ENCODE results near the gene SOX5.

Gene SOX5

DNA sequence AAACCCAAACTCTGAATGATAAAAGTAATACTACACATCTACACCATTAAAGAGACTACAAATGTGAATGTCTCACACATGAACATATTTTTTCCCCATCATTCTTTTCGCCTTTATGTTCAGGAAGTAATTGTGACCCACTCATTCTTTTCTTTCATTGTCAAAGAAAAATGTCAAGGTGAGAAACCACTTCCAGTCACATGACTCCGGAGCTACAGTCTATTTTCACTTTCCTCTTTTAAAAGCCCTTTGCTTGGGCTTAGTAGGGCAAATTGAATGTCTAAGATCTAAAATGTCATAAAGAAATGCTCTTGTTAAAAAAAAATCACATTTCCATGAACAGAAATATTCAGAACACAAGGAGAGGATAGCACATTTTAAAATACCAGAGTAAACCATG is 461.3 kb downstream of the SOX5 start:
- Histone ChIP-seq H3K9me3 (ENCODE audit: severe bottlenecking) (no peaks in the 10 kb centered on the region), H3K27ac (ENCODE audit: poor library complexity, severe bottlenecking) (no peak overlapping the region), H3K4me1 (ENCODE audit: insufficient read depth, poor library complexity, severe bottlenecking) (no peaks in the 10 kb centered on the region), H3K27me3 (ENCODE audit: insufficient read depth, poor library complexity, severe bottlenecking) (no peaks in the 10 kb centered on the region), H3K4me3 (ENCODE audit: severe bottlenecking) (no peak overlapping the region), H3K36me3 (ENCODE audit: low read depth) (no peaks in the 10 kb centered on the region)
- ATAC-seq (ENCODE audit: low read depth) (no peak), DNase-seq (ENCODE audit: low spot score) (no peak)
- TF ChIP-seq, protein P1, sequence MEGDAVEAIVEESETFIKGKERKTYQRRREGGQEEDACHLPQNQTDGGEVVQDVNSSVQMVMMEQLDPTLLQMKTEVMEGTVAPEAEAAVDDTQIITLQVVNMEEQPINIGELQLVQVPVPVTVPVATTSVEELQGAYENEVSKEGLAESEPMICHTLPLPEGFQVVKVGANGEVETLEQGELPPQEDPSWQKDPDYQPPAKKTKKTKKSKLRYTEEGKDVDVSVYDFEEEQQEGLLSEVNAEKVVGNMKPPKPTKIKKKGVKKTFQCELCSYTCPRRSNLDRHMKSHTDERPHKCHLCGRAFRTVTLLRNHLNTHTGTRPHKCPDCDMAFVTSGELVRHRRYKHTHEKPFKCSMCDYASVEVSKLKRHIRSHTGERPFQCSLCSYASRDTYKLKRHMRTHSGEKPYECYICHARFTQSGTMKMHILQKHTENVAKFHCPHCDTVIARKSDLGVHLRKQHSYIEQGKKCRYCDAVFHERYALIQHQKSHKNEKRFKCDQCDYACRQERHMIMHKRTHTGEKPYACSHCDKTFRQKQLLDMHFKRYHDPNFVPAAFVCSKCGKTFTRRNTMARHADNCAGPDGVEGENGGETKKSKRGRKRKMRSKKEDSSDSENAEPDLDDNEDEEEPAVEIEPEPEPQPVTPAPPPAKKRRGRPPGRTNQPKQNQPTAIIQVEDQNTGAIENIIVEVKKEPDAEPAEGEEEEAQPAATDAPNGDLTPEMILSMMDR (IDR thresholded peaks at IDR 0.05; ENCODE audit: poor library complexity, severe bottlenecking), result no peak

DNA sequence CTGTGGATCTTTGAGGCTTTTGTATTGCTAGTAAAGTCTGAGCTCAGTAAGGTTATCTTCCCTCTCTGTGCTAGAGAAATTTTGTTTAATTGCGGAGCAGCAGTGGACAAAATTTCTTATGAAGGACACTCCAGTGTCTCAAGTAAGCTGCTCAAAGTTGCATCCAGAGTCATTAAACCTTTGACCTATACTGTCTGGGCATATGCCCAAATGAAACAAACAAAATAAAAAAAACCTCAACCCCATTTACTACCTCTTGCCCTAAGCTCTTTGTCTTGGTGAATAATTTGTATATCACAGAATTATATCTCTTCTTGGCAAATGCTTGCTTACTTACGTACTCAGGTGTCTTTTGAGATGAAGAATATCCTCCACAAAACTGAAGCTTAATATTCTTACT is 465.2 kb downstream of the SOX5 start:
- ATAC-seq (ENCODE audit: low read depth) (no peak), DNase-seq (ENCODE audit: low spot score) (no peak)
- Histone ChIP-seq H3K27ac (ENCODE audit: poor library complexity, severe bottlenecking) (no peak overlapping the region), H3K27me3 (ENCODE audit: insufficient read depth, poor library complexity, severe bottlenecking) (no peaks in the 10 kb centered on the region), H3K36me3 (ENCODE audit: low read depth) (no peaks in the 10 kb centered on the region), H3K9me3 (ENCODE audit: severe bottlenecking) (no peaks in the 10 kb centered on the region), H3K4me1 (ENCODE audit: insufficient read depth, poor library complexity, severe bottlenecking) (no peaks in the 10 kb centered on the region), H3K4me3 (ENCODE audit: severe bottlenecking) (no peak overlapping the region)
- TF ChIP-seq, protein P1 (IDR thresholded peaks at IDR 0.05; ENCODE audit: poor library complexity, severe bottlenecking), result no peak

DNA sequence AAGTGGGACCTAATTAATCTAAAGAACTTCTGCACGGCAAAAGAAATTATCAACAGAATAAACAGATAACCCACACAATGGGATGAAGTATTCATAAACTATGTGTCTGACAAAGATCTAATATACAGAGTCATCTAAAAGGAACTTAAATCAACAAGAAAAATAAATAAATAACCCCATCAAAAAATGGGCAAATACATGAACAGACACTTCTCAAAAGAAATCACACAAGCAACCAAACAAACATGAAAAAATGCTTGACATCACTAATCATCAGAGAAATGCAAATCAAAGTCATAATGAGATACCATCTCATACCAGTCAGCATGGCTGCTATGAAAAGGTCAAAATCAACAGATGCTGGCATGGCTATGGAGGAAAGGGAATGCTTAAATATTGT is 466.9 kb downstream of the SOX5 start:
- DNase-seq (ENCODE audit: low spot score) (no peak), ATAC-seq (ENCODE audit: low read depth) (no peak)
- no peak overlapping the region for H3K4me3 ChIP-seq (ENCODE audit: severe bottlenecking)

More for the DNA sequence above, 466.9 kb downstream of the SOX5 start:
- TF ChIP-seq, protein P1 (IDR thresholded peaks at IDR 0.05; ENCODE audit: poor library complexity, severe bottlenecking), result no peak
- Histone ChIP-seq H3K9me3 (ENCODE audit: severe bottlenecking) (no peaks in the 10 kb centered on the region), H3K27ac (ENCODE audit: poor library complexity, severe bottlenecking) (no peak overlapping the region), H3K4me1 (ENCODE audit: insufficient read depth, poor library complexity, severe bottlenecking) (no peaks in the 10 kb centered on the region), H3K27me3 (ENCODE audit: insufficient read depth, poor library complexity, severe bottlenecking) (no peaks in the 10 kb centered on the region), H3K36me3 (ENCODE audit: low read depth) (no peaks in the 10 kb centered on the region)
